Measurements from ENCODE around the gene SPATA6.

GRCh38 chr1:48418742-48419141 lies 53.3 kb downstream of the SPATA6 start:
- TF ChIP-seq CTCF (IDR thresholded peaks at IDR 0.05 in 4 of 5, conservative IDR thresholded peaks at IDR 0.05 in 1 of 5): no peak
- no peak for TF ChIP-seq POLR2A (IDR thresholded peaks at IDR 0.05)
